Loucy (cell line): ENCODE measurements around the gene ARMC3.

ENCODE experiments used
- H2AFZ ChIP-seq: fragments of 200-600 bp; sonication (generic); 2 replicates; pipeline ENCODE4 v1.6.0; 2016; ENCODE audit warnings: antibody characterized with exemption, mild to moderate bottlenecking, low read length, moderate library complexity
- H3F3A ChIP-seq: fragments of 200-600 bp; 2 replicates; pipeline ENCODE4 v1.6.0; 2016; ENCODE audit warnings: antibody characterized with exemption, low read depth, mild to moderate bottlenecking
- H3K27me3 ChIP-seq: fragments of 200-600 bp; sonication (generic); 2 replicates; pipeline ENCODE4 v1.6.1; 2014; ENCODE audit warnings: low read length, mild to moderate bottlenecking; ENCODE audit not compliant: insufficient read depth, poor library complexity, severe bottlenecking
- H3K36me3 ChIP-seq: fragments of 200-600 bp; sonication (generic); 2 replicates; pipeline ENCODE4 v1.6.1; 2016; ENCODE audit warnings: low read length; ENCODE audit not compliant: insufficient read depth
- H3K4me1 ChIP-seq: fragments of 200-600 bp; sonication (generic); 2 replicates; pipeline ENCODE4 v1.5.1; 2014; ENCODE audit warnings: low read length, mild to moderate bottlenecking; ENCODE audit not compliant: insufficient read depth, poor library complexity, severe bottlenecking
- H3K4me2 ChIP-seq: fragments of 200-600 bp; sonication (generic); 2 replicates; pipeline ENCODE4 v1.6.0; 2014; ENCODE audit warnings: antibody characterized with exemption, low read length, low read depth, mild to moderate bottlenecking; ENCODE audit not compliant: poor library complexity, severe bottlenecking
- H3K4me3 ChIP-seq: fragments of 200-600 bp; sonication (generic); 2 replicates; pipeline ENCODE4 v1.5.1; 2014; ENCODE audit warnings: low read length, mild to moderate bottlenecking, mixed read lengths; ENCODE audit not compliant: poor library complexity, severe bottlenecking
- H3K79me2 ChIP-seq: fragments of 200-600 bp; sonication (generic); 2 replicates; pipeline ENCODE4 v1.6.1; 2014; ENCODE audit warnings: low read length; ENCODE audit not compliant: insufficient read depth
- H3K9ac ChIP-seq: fragments of 200-600 bp; sonication (generic); 2 replicates; pipeline ENCODE4 v1.6.0; 2014; ENCODE audit warnings: mild to moderate bottlenecking, low read depth, low read length, moderate library complexity; ENCODE audit not compliant: poor library complexity, severe bottlenecking
- H3K9me2 ChIP-seq: fragments of 200-600 bp; sonication (generic); replicated peaks from 2 replicates; pipeline ENCODE4 v1.6.1; 2016; ENCODE audit warnings: low read depth, low read length, mixed read lengths
- H3K9me3 ChIP-seq: fragments of 200-600 bp; sonication (generic); 2 replicates; pipeline ENCODE4 v1.6.1; 2014; ENCODE audit warnings: mild to moderate bottlenecking, antibody characterized with exemption, low read length, low read depth; ENCODE audit not compliant: insufficient read depth
- H4K20me1 ChIP-seq: fragments of 200-600 bp; sonication (generic); 2 replicates; pipeline ENCODE4 v1.6.0; 2014; ENCODE audit warnings: antibody characterized with exemption, low read length, mild to moderate bottlenecking; ENCODE audit not compliant: insufficient read depth, poor library complexity, severe bottlenecking
- CTCF ChIP-seq: fragments of 200-600 bp; sonication (generic); conservative IDR thresholded peaks from 2 replicates; pipeline ENCODE4 v1.5.1; 2014; ENCODE audit warnings: mild to moderate bottlenecking, antibody characterized with exemption, low read length
- EZH2phosphoT487 ChIP-seq: fragments of 200-600 bp; IDR thresholded peaks from 2 replicates; pipeline ENCODE4 v1.6.1; 2018; ENCODE audit warnings: antibody characterized with exemption, mild to moderate bottlenecking, moderate library complexity, borderline replicate concordance

The ARMC3 gene

GRCh38 chr10:22959950-22960349, 32.1 kb downstream of the ARMC3 start:
- Histone ChIP-seq H3F3A (no peaks in the 10 kb centered on the region), H3K4me1 (no peaks in the 10 kb centered on the region), H3K9ac (no peak overlapping the region), H3K36me3 (no peaks in the 10 kb centered on the region), H3K9me3 (no peaks in the 10 kb centered on the region), H2AFZ (no peak overlapping the region), H3K79me2 (no peaks in the 10 kb centered on the region), H4K20me1 (no peaks in the 10 kb centered on the region), H3K4me2 (no peak overlapping the region), H3K4me3 (no peak overlapping the region), H3K27me3 (no peaks in the 10 kb centered on the region), H3K9me2 (no peaks in the 10 kb centered on the region)
- no peak for TF ChIP-seq CTCF
- TF ChIP-seq EZH2phosphoT487 = no peak

GRCh38 chr10:22962817-22963216, 35.0 kb downstream of the ARMC3 start:
- Histone ChIP-seq H2AFZ (no peak overlapping the region), H3K4me1 (no peaks in the 10 kb centered on the region), H3K9me3 (no peaks in the 10 kb centered on the region)

GRCh38 chr10:22969704-22970103, 41.9 kb downstream of the ARMC3 start:
- no peak overlapping the region for H3K9ac ChIP-seq
- H3K36me3 ChIP-seq = no peaks in the 10 kb centered on the region
- TF ChIP-seq CTCF (no peak), EZH2phosphoT487 (no peak)
- H4K20me1 ChIP-seq = no peaks in the 10 kb centered on the region
- no peaks in the 10 kb centered on the region for H3K79me2 ChIP-seq
- H3K9me2 ChIP-seq = no peaks in the 10 kb centered on the region
- H3K27me3 ChIP-seq = no peaks in the 10 kb centered on the region
- H3F3A ChIP-seq = no peaks in the 10 kb centered on the region
- H3K4me3 ChIP-seq = no peak overlapping the region
- no peak overlapping the region for H2AFZ ChIP-seq
- no peaks in the 10 kb centered on the region for H3K4me1 ChIP-seq
- H3K9me3 ChIP-seq = no peaks in the 10 kb centered on the region
- H3K4me2 ChIP-seq = no peak overlapping the region

More at GRCh38 chr10:22962817-22963216, 35.0 kb downstream of the ARMC3 start:
- Histone ChIP-seq H4K20me1 (no peaks in the 10 kb centered on the region), H3K4me3 (no peak overlapping the region), H3K4me2 (no peak overlapping the region), H3K27me3 (no peaks in the 10 kb centered on the region), H3K9me2 (no peaks in the 10 kb centered on the region), H3K36me3 (no peaks in the 10 kb centered on the region), H3K9ac (no peak overlapping the region), H3F3A (no peaks in the 10 kb centered on the region), H3K79me2 (no peaks in the 10 kb centered on the region)
- TF ChIP-seq CTCF (no peak), EZH2phosphoT487 (no peak)
